HG02840 (cell line): ENCODE results near the gene TMTC3.
A peak's percentile ranks its signal among the peaks of the same experiment; 100 is the strongest.

ENCODE experiments used
- ATAC-seq: cut with Tn5 transposase; IDR thresholded peaks from one replicate; pipeline ENCODE4 v1.9.1; 2021; ENCODE audit warnings: mild to moderate bottlenecking, moderate library complexity, moderate number of reproducible peaks; ENCODE audit not compliant: unreplicated experiment, low FRiP score

TMTC3 gene

GRCh38 chr12:88218293-88218692 is 76.2 kb downstream of the TMTC3 start:
- no peak for ATAC-seq

DNA sequence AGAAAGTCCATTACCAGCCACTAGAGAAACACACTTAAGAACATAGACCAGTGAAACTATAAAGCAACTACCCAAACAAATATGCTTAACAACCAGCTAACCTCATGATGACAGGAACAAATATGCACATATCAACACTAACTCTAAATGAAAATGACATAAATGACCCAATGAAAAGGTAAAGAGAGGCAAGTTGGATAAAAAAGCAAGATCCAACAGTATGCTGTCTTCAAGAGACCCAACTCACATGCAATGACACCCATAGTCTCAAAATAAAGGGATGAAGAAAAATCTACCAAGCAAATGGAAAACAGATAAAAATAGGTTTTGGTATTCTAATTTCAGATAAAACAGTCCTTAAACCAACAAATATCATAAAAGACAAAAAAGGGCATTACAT is 77.8 kb downstream of the TMTC3 start:
- no peak for ATAC-seq

DNA sequence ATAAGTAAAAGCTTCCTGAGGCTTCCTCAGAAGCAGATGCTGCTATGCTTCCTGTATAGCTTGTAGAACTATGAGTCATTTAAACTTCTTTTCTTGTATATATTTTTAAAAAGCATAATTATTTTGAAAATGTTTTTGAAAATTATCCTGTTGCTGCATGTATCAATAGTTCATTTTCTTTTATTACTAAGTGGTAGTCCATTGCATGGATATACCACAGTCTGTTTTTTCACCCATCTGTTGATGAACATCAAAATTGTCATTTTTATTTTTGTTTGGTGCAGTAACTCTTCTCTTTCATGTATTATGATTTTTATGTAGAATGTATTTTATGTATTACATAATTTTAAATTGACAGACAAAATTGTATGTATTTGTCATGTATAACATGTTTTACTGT is 81.4 kb downstream of the TMTC3 start:
- no peak for ATAC-seq

GRCh38 chr12:88225776-88226175 is 83.7 kb downstream of the TMTC3 start:
- ATAC-seq: no peak

GRCh38 chr12:88227263-88227662 is 85.2 kb downstream of the TMTC3 start:
- ATAC-seq: no peak

DNA sequence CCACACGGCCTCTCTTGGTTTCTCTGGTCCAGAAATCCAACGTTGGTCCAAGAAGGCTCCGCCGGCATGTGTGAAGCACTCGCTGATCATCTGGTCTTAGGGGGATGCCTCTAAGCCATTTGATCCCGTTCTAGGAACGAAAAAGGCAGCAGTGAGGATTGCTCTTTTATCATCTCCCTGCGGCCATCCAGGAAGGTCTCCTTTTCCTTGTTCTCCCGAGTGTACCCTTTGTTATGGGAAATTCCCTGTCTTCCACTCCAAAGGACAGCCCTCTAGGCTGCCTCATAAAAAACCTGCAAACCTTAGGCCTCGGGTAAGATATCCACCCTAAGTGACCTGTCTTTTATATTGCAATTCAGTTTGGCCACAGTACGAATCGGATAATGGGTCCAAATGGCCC is 85.8 kb downstream of the TMTC3 start:
- ATAC-seq: no peak

GRCh38 chr12:88228720-88229119 is 86.6 kb downstream of the TMTC3 start:
- no peak for ATAC-seq

DNA sequence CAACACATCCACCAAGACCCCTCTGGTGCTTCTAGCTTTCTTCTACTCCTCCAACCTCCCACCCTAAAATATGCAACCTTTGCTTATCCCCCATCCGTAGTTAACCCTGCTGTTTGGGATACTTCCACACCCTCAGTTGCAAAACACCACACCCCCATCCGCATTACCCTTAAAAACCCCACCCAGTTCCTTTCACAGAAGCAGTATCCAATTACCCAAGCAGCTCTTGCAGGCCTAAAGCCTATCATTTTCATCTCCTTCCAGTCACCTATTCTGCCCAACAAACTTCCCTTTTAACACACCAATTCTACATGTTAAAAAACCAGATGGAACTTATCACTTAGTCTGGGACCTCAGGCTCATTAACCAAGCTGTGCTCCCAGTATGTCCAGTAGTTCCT is 88.2 kb downstream of the TMTC3 start:
- ATAC-seq: no peak

GRCh38 chr12:88235183-88235833 is 93.2 kb downstream of the TMTC3 start:
- ATAC-seq: peak; percentile 58

- no peak for ATAC-seq
These were observed 95.8 kb downstream of the TMTC3 start for GRCh38 chr12:88237954-88238353.

DNA sequence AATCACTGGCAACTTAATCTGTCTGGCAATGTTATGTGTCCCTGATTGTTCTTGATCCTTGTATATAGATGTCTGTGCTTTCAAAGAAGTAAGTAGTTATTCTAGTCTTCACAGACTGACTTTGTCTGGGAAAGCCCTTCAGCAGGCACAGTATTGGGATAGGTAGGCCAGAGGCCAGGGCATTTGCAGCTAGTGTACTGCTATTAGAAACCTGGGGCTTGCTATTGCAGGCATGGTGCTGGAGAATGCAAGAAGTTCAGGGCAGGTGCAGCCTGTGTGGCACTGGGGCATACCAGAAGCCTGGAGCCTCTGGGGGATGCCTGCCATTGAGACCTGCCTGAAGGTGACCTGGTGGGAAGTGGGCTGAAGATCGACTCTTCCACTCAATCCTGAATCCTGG is 96.3 kb downstream of the TMTC3 start:
- no peak for ATAC-seq

DNA sequence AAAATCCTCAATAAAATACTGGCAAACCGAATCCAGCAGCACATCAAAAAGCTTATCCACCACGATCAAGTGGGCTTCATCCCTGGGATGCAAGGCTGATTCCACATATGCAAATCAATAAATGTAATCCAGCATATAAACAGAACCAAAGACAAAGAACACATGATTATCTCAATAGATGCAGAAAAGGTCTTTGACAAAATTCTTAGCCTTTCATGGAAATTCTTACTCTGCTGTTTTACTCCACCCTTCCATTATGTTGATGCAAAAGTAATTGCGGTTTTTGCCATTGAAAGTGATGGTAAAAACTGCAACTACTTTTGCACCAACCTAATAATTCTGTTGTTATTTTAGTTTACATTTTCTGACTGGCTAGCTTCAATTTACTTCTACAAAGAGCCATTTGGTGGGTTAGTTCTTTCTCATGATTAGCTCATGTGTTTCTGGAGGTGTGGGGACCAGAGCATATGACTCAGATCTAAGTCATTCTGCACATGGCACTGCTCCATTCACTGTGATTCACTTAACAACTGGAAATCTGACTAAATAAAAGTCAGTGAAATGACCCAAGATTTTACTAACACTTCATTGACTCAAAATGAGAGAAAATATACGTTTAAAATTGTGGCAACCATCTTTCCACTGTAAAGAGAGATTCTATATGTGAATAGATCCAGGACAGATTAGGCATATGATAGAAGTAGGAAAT is 99.9 kb downstream of the TMTC3 start:
- ATAC-seq: no peak

- ATAC-seq: no peak
These were observed 100.4 kb downstream of the TMTC3 start for GRCh38 chr12:88242571-88242925.

DNA sequence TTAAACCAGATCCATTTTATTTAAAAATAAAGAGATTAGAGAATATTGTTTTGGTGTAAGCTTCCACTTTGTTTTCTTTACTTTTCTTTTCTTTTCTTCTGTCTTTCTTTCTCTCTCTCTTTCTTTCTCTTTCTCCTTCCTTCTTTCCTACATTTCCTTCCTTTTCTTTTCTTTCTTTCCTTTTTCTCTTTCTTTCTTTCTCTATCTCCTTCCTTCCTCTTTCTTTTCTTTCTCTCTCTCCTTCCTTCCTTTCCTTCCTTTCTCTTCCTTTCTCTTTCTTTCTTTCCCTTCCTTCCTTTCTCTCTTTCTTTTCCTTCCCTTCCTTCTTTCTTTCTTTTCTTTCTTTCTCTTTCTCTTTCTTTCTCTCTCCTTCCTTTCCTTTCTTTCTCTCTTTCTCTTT is 100.8 kb downstream of the TMTC3 start:
- no peak for ATAC-seq

DNA sequence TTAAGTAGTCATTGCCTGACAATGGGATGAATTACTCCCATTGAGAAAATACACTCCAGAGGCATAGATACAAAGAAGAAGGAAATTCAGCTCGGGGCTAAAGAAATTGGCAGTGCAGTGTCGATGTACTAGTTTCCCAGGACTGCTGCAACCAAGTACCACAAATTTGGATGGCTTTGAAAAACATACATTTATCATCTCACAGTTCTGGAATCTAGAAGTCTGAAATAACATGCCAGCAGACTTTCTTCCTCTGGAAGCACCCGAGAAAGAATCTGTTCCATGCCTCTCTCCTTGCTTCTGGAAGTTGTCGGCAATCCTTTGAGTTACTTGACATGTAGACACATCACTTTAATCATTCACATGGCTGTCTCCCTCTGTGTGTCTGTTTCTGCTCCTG is 101.9 kb downstream of the TMTC3 start:
- ATAC-seq: no peak

DNA sequence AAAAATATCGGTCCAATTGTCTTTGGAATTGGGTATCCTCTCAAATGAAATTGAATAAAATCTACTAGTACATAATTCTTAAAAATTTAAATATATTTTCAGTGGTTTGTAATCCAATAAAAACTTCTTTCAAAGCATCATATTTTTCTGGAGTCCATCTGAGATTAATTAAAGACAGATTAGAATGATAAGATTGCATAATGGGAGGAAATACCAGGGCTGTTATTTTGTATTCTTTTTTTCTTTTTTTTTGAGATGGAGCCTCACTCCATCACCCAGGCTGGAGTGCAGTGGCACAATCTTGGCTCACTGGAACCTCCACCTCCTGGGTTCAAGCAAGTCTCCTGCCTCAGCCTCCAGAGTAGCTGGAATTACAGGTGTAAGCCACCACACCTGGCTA is 103.8 kb downstream of the TMTC3 start:
- no peak for ATAC-seq

DNA sequence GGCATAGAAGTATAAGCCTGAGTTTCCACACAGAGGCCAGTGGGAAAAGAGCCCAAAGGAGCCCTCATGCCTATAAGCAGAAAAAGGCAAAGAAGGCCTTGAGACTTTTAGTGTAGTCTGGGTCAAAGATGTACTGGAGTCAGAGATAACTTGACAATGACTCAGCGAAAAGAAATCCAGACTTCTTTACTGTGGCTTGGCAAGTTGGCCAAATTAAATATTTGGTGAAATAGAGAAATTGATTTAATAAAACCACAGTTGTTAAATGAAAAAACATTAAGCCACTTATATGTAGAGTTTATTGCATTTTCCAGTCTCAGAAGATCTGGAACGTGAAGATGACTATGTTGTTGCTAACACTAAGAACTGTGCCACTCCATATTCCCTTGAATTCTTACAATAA is 105.1 kb downstream of the TMTC3 start:
- no peak for ATAC-seq

DNA sequence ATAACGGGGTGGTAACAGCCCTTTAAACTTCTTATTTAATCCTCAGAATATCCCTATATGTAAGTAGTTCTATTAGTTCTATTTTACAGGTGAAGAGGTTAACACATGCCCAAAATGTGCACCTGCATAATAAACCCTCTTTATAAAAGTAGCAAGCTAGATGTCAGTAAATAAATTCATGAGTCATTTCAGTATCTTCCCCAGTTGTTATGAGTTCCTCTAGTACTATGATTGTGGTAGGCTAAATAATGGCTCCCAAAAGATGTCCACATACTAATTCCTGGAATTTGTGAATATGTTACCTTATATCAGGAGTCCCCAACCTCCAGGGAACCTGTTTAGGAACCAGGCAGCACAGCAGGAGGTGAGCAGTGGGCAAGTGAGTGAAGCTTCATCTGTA is 106.5 kb downstream of the TMTC3 start:
- no peak for ATAC-seq
